A549 (cell line): ENCODE results near the gene MGAT3.

Experiments
- CHD4 ChIP-seq: fragments of 200-600 bp; sonication (generic); IDR thresholded peaks from 2 replicates; pipeline ENCODE4 v1.6.1; 2016; ENCODE audit warnings: antibody characterized with exemption, mild to moderate bottlenecking, borderline replicate concordance
- KDM1A ChIP-seq: fragments of 200-600 bp; sonication (generic); IDR thresholded peaks from 2 replicates; pipeline ENCODE4 v1.6.1; 2016; ENCODE audit warnings: low read depth, mild to moderate bottlenecking
- MYC ChIP-seq: IDR thresholded peaks from 2 replicates; pipeline ENCODE4 v1.6.1; 2012; ENCODE audit warnings: mild to moderate bottlenecking, inconsistent platforms, low read length, improper control_type of control experiment, borderline replicate concordance
- POLR2A ChIP-seq: IDR thresholded peaks from 2 replicates; pipeline ENCODE4 v1.6.1; 2012; ENCODE audit warnings: mild to moderate bottlenecking, low read length
- RCOR1 ChIP-seq: fragments of 150-350 bp; IDR thresholded peaks from 2 replicates; pipeline ENCODE4 v1.6.1; 2014; ENCODE audit warnings: antibody characterized with exemption, low read length, low read depth
- SREBF2 ChIP-seq: fragments of 450-650 bp; IDR thresholded peaks from 2 replicates; pipeline ENCODE4 v1.6.1; 2014; ENCODE audit warnings: mild to moderate bottlenecking, moderate library complexity
- USF2 ChIP-seq: fragments of 450-650 bp; IDR thresholded peaks from 2 replicates; pipeline ENCODE4 v1.6.1; 2014; ENCODE audit warnings: antibody characterized with exemption
- TF ChIP-seq, protein P1 (sequence below): fragments of 200-600 bp; sonication (generic); IDR thresholded peaks from 2 replicates; pipeline ENCODE4 v1.6.1; 2016; ENCODE audit warnings: antibody characterized with exemption, mild to moderate bottlenecking, moderate library complexity
- TF ChIP-seq, protein P2 (sequence below): fragments of >200 bp; sonication (Bioruptor Twin); formaldehyde crosslinking; IDR thresholded peaks from 3 replicates; pipeline ENCODE4 v1.5.1; 2016
- TF ChIP-seq, protein P3 (sequence below): IDR thresholded peaks from 2 replicates; pipeline ENCODE4 v1.6.1; 2012
- TF ChIP-seq, protein P4 (sequence below): fragments of 250-450 bp; sonication (Bioruptor Pico); IDR thresholded peaks from 2 replicates; pipeline ENCODE4 v1.5.0; 2021; ENCODE audit warnings: mild to moderate bottlenecking, moderate library complexity, borderline replicate concordance

DNA sequence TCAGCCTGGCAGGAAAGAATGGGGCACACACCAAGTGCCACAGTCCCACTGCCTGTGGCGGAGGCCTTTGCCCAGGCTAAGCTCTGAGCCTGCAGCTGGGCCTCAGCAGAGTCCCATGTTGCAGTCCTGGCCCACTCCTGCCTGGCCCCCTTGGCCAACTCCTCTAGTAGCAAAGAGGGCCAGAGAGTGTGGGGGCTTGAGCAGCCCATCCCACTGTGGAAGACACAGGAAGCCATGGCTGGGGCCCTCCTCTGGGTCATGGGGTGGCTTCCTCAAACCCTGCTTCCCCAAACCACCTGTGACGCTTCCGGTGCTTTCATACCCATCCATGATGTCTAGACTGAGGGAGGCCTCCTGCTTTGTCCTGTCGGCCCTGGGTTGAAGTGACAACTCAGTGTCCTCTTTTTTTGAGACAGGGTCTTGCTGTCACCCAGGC, 69.9 kb downstream of the MGAT3 start:
- TF ChIP-seq POLR2A (no peak), USF2 (no peak), KDM1A (no peak), CHD4 (no peak), MYC (no peak), RCOR1 (no peak), SREBF2 (no peak)
- TF ChIP-seq, protein P1, sequence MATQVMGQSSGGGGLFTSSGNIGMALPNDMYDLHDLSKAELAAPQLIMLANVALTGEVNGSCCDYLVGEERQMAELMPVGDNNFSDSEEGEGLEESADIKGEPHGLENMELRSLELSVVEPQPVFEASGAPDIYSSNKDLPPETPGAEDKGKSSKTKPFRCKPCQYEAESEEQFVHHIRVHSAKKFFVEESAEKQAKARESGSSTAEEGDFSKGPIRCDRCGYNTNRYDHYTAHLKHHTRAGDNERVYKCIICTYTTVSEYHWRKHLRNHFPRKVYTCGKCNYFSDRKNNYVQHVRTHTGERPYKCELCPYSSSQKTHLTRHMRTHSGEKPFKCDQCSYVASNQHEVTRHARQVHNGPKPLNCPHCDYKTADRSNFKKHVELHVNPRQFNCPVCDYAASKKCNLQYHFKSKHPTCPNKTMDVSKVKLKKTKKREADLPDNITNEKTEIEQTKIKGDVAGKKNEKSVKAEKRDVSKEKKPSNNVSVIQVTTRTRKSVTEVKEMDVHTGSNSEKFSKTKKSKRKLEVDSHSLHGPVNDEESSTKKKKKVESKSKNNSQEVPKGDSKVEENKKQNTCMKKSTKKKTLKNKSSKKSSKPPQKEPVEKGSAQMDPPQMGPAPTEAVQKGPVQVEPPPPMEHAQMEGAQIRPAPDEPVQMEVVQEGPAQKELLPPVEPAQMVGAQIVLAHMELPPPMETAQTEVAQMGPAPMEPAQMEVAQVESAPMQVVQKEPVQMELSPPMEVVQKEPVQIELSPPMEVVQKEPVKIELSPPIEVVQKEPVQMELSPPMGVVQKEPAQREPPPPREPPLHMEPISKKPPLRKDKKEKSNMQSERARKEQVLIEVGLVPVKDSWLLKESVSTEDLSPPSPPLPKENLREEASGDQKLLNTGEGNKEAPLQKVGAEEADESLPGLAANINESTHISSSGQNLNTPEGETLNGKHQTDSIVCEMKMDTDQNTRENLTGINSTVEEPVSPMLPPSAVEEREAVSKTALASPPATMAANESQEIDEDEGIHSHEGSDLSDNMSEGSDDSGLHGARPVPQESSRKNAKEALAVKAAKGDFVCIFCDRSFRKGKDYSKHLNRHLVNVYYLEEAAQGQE = no peak
- TF ChIP-seq, protein P2, sequence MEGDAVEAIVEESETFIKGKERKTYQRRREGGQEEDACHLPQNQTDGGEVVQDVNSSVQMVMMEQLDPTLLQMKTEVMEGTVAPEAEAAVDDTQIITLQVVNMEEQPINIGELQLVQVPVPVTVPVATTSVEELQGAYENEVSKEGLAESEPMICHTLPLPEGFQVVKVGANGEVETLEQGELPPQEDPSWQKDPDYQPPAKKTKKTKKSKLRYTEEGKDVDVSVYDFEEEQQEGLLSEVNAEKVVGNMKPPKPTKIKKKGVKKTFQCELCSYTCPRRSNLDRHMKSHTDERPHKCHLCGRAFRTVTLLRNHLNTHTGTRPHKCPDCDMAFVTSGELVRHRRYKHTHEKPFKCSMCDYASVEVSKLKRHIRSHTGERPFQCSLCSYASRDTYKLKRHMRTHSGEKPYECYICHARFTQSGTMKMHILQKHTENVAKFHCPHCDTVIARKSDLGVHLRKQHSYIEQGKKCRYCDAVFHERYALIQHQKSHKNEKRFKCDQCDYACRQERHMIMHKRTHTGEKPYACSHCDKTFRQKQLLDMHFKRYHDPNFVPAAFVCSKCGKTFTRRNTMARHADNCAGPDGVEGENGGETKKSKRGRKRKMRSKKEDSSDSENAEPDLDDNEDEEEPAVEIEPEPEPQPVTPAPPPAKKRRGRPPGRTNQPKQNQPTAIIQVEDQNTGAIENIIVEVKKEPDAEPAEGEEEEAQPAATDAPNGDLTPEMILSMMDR = no peak
- TF ChIP-seq, protein P3, sequence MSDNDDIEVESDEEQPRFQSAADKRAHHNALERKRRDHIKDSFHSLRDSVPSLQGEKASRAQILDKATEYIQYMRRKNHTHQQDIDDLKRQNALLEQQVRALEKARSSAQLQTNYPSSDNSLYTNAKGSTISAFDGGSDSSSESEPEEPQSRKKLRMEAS = no peak
- TF ChIP-seq, protein P4, sequence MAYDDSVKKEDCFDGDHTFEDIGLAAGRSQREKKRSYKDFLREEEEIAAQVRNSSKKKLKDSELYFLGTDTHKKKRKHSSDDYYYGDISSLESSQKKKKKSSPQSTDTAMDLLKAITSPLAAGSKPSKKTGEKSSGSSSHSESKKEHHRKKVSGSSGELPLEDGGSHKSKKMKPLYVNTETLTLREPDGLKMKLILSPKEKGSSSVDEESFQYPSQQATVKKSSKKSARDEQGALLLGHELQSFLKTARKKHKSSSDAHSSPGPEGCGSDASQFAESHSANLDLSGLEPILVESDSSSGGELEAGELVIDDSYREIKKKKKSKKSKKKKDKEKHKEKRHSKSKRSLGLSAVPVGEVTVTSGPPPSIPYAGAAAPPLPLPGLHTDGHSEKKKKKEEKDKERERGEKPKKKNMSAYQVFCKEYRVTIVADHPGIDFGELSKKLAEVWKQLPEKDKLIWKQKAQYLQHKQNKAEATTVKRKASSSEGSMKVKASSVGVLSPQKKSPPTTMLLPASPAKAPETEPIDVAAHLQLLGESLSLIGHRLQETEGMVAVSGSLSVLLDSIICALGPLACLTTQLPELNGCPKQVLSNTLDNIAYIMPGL (CRISPR knock-in tag) = no peak
